ENCODE data around the gene CTBP2.

The CTBP2 gene

GRCh38 chr10:125159932-125160855 is at the start of gene CTBP2:
Gene CTBP2 (minus strand): TSS chr10:125160563.
- TF ChIP-seq CTCF (IDR thresholded peaks at IDR 0.05; ENCODE audit: low read depth, low read length), result no peak
- in situ Hi-C loops (cut with HindIII; ENCODE audit: low sequenced_read_pairs), result no loop called here
- DNase-seq (ENCODE audit: low read depth, low spot score), result peak; percentile 54
- peak within 1 kb of the TSS; percentile 72 for H3K4me3 ChIP-seq (ENCODE audit: low read depth, low read length)

- H3K4me3 ChIP-seq (ENCODE audit: low read depth, low read length), result no peak overlapping the region
- peak; percentile 10 for DNase-seq (ENCODE audit: low read depth, low spot score)
- in situ Hi-C loops (cut with HindIII; ENCODE audit: low sequenced_read_pairs), result no loop called here
- TF ChIP-seq CTCF (IDR thresholded peaks at IDR 0.05; ENCODE audit: low read depth, low read length), result no peak
Observed at GRCh38 chr10:125209591-125210355, 49.4 kb upstream of the CTBP2 start.

GRCh38 chr10:125208854-125209565 is 48.6 kb upstream of the CTBP2 start:
- in situ Hi-C loops (cut with HindIII; ENCODE audit: low sequenced_read_pairs), result no loop called here
- TF ChIP-seq CTCF (IDR thresholded peaks at IDR 0.05; ENCODE audit: low read depth, low read length), result no peak
- DNase-seq (ENCODE audit: low read depth, low spot score), result no peak
- no peak overlapping the region for H3K4me3 ChIP-seq (ENCODE audit: low read depth, low read length)

- H3K4me3 ChIP-seq (ENCODE audit: low read depth, low read length), result no peak overlapping the region
- DNase-seq (ENCODE audit: low read depth, low spot score), result no peak
- in situ Hi-C loops (cut with HindIII; ENCODE audit: low sequenced_read_pairs), result no loop called here
- no peak for TF ChIP-seq CTCF (IDR thresholded peaks at IDR 0.05; ENCODE audit: low read depth, low read length)
Observed at GRCh38 chr10:125206623-125207022, 46.3 kb upstream of the CTBP2 start.

GRCh38 chr10:125205431-125205830 is 45.1 kb upstream of the CTBP2 start:
- TF ChIP-seq CTCF (IDR thresholded peaks at IDR 0.05; ENCODE audit: low read depth, low read length), result no peak
- H3K4me3 ChIP-seq (ENCODE audit: low read depth, low read length), result no peak overlapping the region
- in situ Hi-C loops (cut with HindIII; ENCODE audit: low sequenced_read_pairs), result no loop called here
- DNase-seq (ENCODE audit: low read depth, low spot score), result no peak

- in situ Hi-C loops (cut with HindIII; ENCODE audit: low sequenced_read_pairs), result no loop called here
- no peak for DNase-seq (ENCODE audit: low read depth, low spot score)
Observed at GRCh38 chr10:125204400-125204799, 44.0 kb upstream of the CTBP2 start.

More at GRCh38 chr10:125204400-125204799, 44.0 kb upstream of the CTBP2 start:
- H3K4me3 ChIP-seq (ENCODE audit: low read depth, low read length), result no peak overlapping the region
- no peak for TF ChIP-seq CTCF (IDR thresholded peaks at IDR 0.05; ENCODE audit: low read depth, low read length)
